Measurements from ENCODE around the gene KIF23. TPM values are rescaled to one million over a fixed set of nuclear protein-coding genes. Genes with fewer than 3 reads are reported as not detected.
"Not testable (repeated sequence)": the region's sequence is repeated elsewhere in the genome, so short reads cannot be mapped to it uniquely, and the experiment has no call there.

Gene KIF23
- total RNA-seq, 2 experiments from 2014 or later, result 80.7 to 87.9 TPM

DNA sequence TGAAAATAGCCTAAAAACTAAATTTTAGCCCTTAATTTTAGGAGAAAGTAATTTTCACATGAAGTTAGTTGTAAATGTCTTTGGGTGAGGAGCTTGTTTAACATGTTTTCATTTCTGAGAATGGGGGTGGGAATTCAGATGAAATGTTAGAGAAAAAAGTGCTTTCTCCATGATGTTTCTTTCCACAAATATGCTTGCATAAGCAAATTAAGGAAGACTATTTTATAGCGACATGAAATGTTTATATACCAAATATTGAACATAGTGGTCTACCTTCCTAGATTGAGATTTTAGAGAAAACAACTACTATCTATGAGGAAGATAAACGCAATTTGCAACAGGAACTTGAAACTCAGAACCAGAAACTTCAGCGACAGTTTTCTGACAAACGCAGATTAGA, 25.5 kb downstream of the KIF23 start:
- H3K9me3 Mint-ChIP-seq (ENCODE audit: insufficient read depth), result no peaks in the 10 kb centered on the region
- peaks cover 73% of the 10 kb centered on the region for H3K36me3 Mint-ChIP-seq (ENCODE audit: low read depth)
- H3K4me1 Mint-ChIP-seq (ENCODE audit: low read depth), result peaks cover 9% of the 10 kb centered on the region
- H3K27me3 Mint-ChIP-seq (ENCODE audit: low read depth), result no peaks in the 10 kb centered on the region
- ChIA-PET CTCF (interaction anchor here (1.3 kb wide), 1 partner anchor 11 kb away, joined by 5 read pairs; no protein-coding TSS in a partner anchor), POLR2A (no interaction called here)
- no peak overlapping the region for H3K4me3 Mint-ChIP-seq
- no peak overlapping the region for H3K27ac Mint-ChIP-seq
- ATAC-seq, result no peak
- no peak for DNase-seq

DNA sequence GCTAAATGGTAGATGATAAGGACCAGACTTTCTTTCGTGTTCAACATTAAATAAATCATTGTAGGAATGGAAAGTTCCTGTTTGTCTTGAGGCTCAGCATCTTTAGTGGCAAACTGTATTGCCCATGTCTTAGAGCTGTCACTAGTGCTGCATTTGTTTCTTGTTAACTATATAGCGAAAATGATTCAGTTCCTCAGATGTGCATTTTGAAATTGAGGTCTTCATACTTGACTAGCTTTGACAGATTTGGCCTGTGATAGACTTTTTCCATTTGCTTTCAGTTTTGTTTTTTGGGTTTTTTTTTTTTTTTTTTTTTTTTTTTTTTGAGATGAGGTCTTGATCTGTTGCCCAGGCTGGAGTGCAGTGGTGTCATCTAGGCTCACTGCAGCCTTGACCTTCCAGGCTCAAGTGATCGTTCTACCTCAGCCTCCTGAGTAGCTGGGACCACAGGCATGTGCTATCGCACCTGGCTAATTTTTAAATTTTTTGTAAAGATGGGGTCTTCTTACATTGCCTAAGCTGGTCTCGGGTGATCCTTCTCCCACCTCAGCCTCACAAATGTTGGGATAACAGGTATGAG, 29.0 kb downstream of the KIF23 start:
- peak overlapping the region; percentile 14 for H3K4me3 Mint-ChIP-seq

DNA sequence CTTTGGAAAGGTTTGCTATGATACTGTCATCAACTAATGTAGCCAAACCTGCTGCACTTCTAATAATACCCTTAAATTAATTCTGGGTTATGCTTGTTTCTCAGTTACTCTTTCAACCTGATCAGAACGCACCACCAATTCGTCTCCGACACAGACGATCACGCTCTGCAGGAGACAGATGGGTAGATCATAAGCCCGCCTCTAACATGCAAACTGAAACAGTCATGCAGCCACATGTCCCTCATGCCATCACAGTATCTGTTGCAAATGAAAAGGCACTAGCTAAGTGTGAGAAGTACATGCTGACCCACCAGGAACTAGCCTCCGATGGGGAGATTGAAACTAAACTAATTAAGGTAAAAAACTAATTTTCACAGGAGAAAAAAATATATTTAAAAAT, 30.5 kb downstream of the KIF23 start:
- DNase-seq (no peak), ATAC-seq (no peak)
- no peak overlapping the region for H3K27ac Mint-ChIP-seq
- ChIA-PET POLR2A (no interaction called here), CTCF (interaction anchor here (2.0 kb wide), 1 partner anchor 18 kb away, joined by 8 read pairs; no protein-coding TSS in a partner anchor)
- peaks cover 76% of the 10 kb centered on the region for H3K36me3 Mint-ChIP-seq (ENCODE audit: low read depth)
- no peak overlapping the region for H3K4me3 Mint-ChIP-seq
- no peaks in the 10 kb centered on the region for H3K9me3 Mint-ChIP-seq (ENCODE audit: insufficient read depth)
- no peaks in the 10 kb centered on the region for H3K27me3 Mint-ChIP-seq (ENCODE audit: low read depth)
- H3K4me1 Mint-ChIP-seq (ENCODE audit: low read depth), result peaks cover 9% of the 10 kb centered on the region

More for the DNA sequence above, 29.0 kb downstream of the KIF23 start:
- DNase-seq (no peak), ATAC-seq (peak; percentile 72)
- Mint-ChIP-seq H3K4me1 (ENCODE audit: low read depth) (peaks cover 9% of the 10 kb centered on the region), H3K27ac (peak overlapping the region; percentile 61), H3K9me3 (ENCODE audit: insufficient read depth) (no peaks in the 10 kb centered on the region), H3K36me3 (ENCODE audit: low read depth) (peaks cover 80% of the 10 kb centered on the region), H3K27me3 (ENCODE audit: low read depth) (no peaks in the 10 kb centered on the region)
- ChIA-PET POLR2A (interaction anchor here (1.6 kb wide), 1 partner anchor 9 kb away, joined by 11 read pairs; the partner anchor contains the start of gene RPLP1), CTCF (interaction anchor here (0.9 kb wide), 1 partner anchor 30 kb away, joined by 3 read pairs; no protein-coding TSS in a partner anchor)

- H3K9me3 Mint-ChIP-seq (ENCODE audit: insufficient read depth), result no peaks in the 10 kb centered on the region
- CTCF ChIA-PET, result interaction anchor here (1.1 to 2.0 kb wide), 2 partner anchors 16 kb away, joined by 3 to 8 read pairs; no protein-coding TSS in a partner anchor
- DNase-seq (no peak), ATAC-seq (no peak)
- H3K4me3 Mint-ChIP-seq, result no peak overlapping the region
- POLR2A ChIA-PET, result no interaction called here
- H3K4me1 Mint-ChIP-seq (ENCODE audit: low read depth), result peaks cover 18% of the 10 kb centered on the region
- H3K27me3 Mint-ChIP-seq (ENCODE audit: low read depth), result no peaks in the 10 kb centered on the region
- H3K27ac Mint-ChIP-seq, result no peak overlapping the region
- H3K36me3 Mint-ChIP-seq (ENCODE audit: low read depth), result peaks cover 56% of the 10 kb centered on the region
These were observed 32.8 kb downstream of the KIF23 start for GRCh38 chr15:69446953-69447352.

DNA sequence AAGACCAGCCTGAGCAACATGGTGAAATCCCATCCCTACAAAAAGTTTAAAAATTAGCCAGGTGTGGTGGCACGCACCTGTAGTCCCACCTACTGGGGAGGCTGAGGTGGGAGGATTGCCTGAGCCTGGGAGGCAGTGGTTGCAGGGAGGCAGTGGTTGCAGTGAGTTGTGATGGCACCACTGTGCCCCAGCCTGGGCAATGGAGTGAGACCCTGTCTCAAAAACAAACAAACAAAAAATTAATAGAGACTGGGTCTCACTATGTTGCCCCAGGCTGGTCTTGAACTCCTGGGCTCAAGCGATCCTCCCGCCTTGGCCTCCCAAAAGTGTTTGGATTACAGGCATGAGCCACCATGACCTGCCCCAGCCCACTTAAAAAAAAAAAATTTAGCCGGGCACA, 36.1 kb downstream of the KIF23 start:
- H3K27ac Mint-ChIP-seq; DNase-seq; ATAC-seq; H3K9me3 Mint-ChIP-seq (ENCODE audit: insufficient read depth); H3K4me3 Mint-ChIP-seq; H3K27me3 Mint-ChIP-seq (ENCODE audit: low read depth): not testable (repeated sequence)
- H3K36me3 Mint-ChIP-seq (ENCODE audit: low read depth), result peaks cover 53% of the 10 kb centered on the region
- POLR2A ChIA-PET, result interaction anchor here (0.6 to 3.8 kb wide), 2 partner anchors 17 to 659 kb away, joined by 4 to 12 read pairs; no protein-coding TSS in a partner anchor
- peaks cover 28% of the 10 kb centered on the region for H3K4me1 Mint-ChIP-seq (ENCODE audit: low read depth)
- CTCF ChIA-PET, result interaction anchor here (1.2 to 5.1 kb wide), 3 partner anchors 11 to 13 kb away, joined by 4 to 91 read pairs (median 5); no protein-coding TSS in a partner anchor

DNA sequence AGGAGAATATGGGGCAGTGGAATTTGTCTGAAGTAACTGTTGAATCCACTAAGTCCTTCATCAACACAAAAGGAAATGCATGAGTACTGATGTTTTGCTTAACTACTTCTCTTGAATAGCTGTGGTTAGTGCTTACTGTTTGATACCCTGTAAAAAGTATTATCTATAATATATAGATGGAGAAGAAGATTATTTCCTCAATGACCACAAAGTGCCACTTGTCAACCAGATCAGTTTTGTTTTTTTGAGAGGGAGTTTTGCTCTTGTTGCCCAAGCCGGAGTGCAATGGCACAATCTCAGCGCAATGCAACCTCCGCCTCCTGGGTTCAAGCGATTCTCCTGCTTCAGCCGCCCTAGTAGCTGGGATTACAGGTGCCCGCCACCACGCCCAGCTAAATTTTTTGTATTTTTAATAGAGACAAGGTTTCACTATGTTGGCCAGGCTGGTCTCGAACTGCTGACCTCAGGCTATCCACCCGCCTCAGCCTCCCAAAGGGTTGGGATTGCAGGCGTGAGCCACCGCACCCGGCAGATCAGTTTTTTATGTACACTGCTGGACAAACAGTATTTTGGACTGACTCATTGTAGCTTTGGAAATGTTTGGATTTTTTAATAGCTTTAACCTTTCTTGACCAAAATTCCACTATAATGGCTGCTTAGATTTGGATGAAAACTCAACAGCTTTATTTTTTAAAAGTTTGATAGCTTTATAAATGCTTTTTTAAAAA, 37.0 kb downstream of the KIF23 start:
- peaks cover 54% of the 10 kb centered on the region for H3K36me3 Mint-ChIP-seq (ENCODE audit: low read depth)
- H3K4me1 Mint-ChIP-seq (ENCODE audit: low read depth), result peaks cover 37% of the 10 kb centered on the region
- DNase-seq (no peak), ATAC-seq (no peak)
- no peaks in the 10 kb centered on the region for H3K9me3 Mint-ChIP-seq (ENCODE audit: insufficient read depth)
- peak overlapping the region; percentile 39 for H3K27ac Mint-ChIP-seq
- H3K4me3 Mint-ChIP-seq, result peak overlapping the region; percentile 99
- ChIA-PET CTCF (interaction anchor here (1.0 to 5.1 kb wide), 8 partner anchors 12 to 56 kb away, joined by 3 to 91 read pairs (median 4); partner anchors contain the start of gene KIF23), POLR2A (interaction anchor here (0.6 to 3.8 kb wide), 10 partner anchors 8 to 660 kb away, joined by 3 to 83 read pairs (median 8); partner anchors contain the start of gene KIF23)
- H3K27me3 Mint-ChIP-seq (ENCODE audit: low read depth), result no peaks in the 10 kb centered on the region

- peak; percentile 36 for DNase-seq
- peak overlapping the region; percentile 98 for H3K27ac Mint-ChIP-seq
- H3K27me3 Mint-ChIP-seq (ENCODE audit: low read depth), result no peaks in the 10 kb centered on the region
- H3K9me3 Mint-ChIP-seq (ENCODE audit: insufficient read depth), result no peaks in the 10 kb centered on the region
- H3K4me1 Mint-ChIP-seq (ENCODE audit: low read depth), result peaks cover 39% of the 10 kb centered on the region
- H3K4me3 Mint-ChIP-seq, result peak overlapping the region; percentile 99
- peak; percentile 36 for ATAC-seq
- ChIA-PET POLR2A (interaction anchor here (0.6 to 3.8 kb wide), 24 partner anchors 9 to 1111 kb away, joined by 3 to 83 read pairs (median 4); partner anchors contain the start of gene KIF23), CTCF (interaction anchor here (1.0 to 5.1 kb wide), 7 partner anchors 11 to 57 kb away, joined by 3 to 91 read pairs (median 4); partner anchors contain the start of gene KIF23)
- H3K36me3 Mint-ChIP-seq (ENCODE audit: low read depth), result peaks cover 54% of the 10 kb centered on the region
These were observed 38.0 kb downstream of the KIF23 start for GRCh38 chr15:69451951-69452691.

DNA sequence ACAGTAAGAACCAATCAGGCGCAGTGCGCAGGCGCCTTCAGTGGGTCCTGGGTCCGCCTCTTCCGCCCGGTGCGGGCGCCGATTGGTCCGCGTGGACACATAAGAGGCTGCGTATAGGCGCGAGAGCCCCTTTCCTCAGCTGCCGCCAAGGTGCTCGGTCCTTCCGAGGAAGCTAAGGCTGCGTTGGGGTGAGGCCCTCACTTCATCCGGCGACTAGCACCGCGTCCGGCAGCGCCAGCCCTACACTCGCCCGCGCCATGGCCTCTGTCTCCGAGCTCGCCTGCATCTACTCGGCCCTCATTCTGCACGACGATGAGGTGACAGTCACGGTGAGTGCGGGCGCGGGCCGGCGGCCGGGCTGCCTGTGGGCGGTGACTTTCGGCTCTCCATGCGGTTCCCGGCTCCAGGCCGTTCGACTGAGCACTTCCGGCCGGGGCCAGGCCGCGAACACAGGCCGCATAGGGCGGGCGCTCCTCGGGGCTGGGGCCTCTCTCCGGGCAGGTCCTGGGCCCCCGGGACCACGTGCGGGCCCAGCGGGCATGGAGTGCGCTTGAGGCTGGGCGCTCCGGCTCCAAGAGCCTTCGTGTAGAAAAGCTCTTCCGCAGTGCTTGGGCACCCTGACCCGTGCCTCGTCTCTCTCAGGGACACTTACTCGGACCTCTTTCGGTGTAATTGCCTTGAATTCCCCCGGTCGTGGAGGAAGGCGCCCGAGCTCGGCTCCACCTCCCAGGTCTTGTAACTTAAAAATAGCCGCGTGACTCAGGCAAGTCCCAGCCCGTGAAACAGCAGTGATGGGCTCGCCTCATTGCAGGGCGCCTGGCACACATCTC, 38.8 kb downstream of the KIF23 start, which contains the start of gene RPLP1:
RPLP1 (plus strand) TSS at position 127 of the 830 bp plus-strand sequence; CDS start at position 258, 131 bp downstream.
- DNase-seq, result peak; percentile 97
- H3K9me3 Mint-ChIP-seq (ENCODE audit: insufficient read depth), result no peaks in the 10 kb centered on the region
- peak within 1 kb of the TSS; percentile 98 for H3K27ac Mint-ChIP-seq
- H3K4me3 Mint-ChIP-seq, result peak within 1 kb of the TSS; percentile 99
- CTCF ChIA-PET, result interaction anchor here (0.8 to 5.1 kb wide), 8 partner anchors 10 to 1014 kb away, joined by 3 to 91 read pairs (median 4); partner anchors contain the start of gene KIF23
- H3K36me3 Mint-ChIP-seq (ENCODE audit: low read depth), result peaks cover 56% of the 10 kb centered on the region
- POLR2A ChIA-PET, result interaction anchor here (0.9 to 3.8 kb wide), 25 partner anchors 9 to 1110 kb away, joined by 3 to 83 read pairs (median 4); partner anchors contain the start of gene KIF23
- ATAC-seq, result peak; percentile 80
- no peaks in the 10 kb centered on the region for H3K27me3 Mint-ChIP-seq (ENCODE audit: low read depth)
- peaks cover 39% of the 10 kb centered on the region for H3K4me1 Mint-ChIP-seq (ENCODE audit: low read depth)

DNA sequence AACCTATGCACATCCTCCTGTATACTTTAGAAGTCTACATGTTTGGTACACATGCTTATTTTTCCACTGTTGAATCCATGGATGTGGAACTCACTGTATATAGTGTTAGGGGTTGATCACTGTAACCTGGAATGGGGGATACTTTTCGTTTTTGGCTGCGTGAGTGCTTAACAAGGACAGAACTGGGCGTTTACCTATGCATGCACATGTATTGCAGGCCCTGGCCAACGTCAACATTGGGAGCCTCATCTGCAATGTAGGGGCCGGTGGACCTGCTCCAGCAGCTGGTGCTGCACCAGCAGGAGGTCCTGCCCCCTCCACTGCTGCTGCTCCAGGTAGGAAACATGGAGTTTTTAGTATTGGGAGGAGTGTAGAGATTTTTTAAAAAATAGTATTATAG, 40.8 kb downstream of the KIF23 start:
- POLR2A ChIA-PET, result interaction anchor here (2.6 to 3.8 kb wide), 2 partner anchors 7 to 13 kb away, joined by 9 to 83 read pairs; no protein-coding TSS in a partner anchor
- CTCF ChIA-PET, result interaction anchor here (4.2 to 5.1 kb wide), 2 partner anchors 8 to 12 kb away, joined by 41 to 91 read pairs; no protein-coding TSS in a partner anchor
- ATAC-seq (no peak), DNase-seq (no peak)
- no peaks in the 10 kb centered on the region for H3K27me3 Mint-ChIP-seq (ENCODE audit: low read depth)
- peaks cover 39% of the 10 kb centered on the region for H3K4me1 Mint-ChIP-seq (ENCODE audit: low read depth)
- H3K4me3 Mint-ChIP-seq, result peak overlapping the region; percentile 99
- no peaks in the 10 kb centered on the region for H3K9me3 Mint-ChIP-seq (ENCODE audit: insufficient read depth)
- H3K27ac Mint-ChIP-seq, result peak overlapping the region; percentile 47
- peaks cover 54% of the 10 kb centered on the region for H3K36me3 Mint-ChIP-seq (ENCODE audit: low read depth)

Measured in activated CD8-positive, alpha-beta T cell treated with anti-CD3 and anti-CD28 coated beads, Interleukin-2, amount 10 ng/mL, durations not matched to agents 7 days and 5 days (primary cell).